Ecto neural progenitor cell (in vitro differentiated cells): ENCODE results near the gene RAB40C.

ENCODE experiments used
- DNase-seq: peaks from one replicate; pipeline ENCODE4 v3.0.0-alpha.2; 2018; ENCODE audit warnings: low spot score

The RAB40C gene

DNA sequence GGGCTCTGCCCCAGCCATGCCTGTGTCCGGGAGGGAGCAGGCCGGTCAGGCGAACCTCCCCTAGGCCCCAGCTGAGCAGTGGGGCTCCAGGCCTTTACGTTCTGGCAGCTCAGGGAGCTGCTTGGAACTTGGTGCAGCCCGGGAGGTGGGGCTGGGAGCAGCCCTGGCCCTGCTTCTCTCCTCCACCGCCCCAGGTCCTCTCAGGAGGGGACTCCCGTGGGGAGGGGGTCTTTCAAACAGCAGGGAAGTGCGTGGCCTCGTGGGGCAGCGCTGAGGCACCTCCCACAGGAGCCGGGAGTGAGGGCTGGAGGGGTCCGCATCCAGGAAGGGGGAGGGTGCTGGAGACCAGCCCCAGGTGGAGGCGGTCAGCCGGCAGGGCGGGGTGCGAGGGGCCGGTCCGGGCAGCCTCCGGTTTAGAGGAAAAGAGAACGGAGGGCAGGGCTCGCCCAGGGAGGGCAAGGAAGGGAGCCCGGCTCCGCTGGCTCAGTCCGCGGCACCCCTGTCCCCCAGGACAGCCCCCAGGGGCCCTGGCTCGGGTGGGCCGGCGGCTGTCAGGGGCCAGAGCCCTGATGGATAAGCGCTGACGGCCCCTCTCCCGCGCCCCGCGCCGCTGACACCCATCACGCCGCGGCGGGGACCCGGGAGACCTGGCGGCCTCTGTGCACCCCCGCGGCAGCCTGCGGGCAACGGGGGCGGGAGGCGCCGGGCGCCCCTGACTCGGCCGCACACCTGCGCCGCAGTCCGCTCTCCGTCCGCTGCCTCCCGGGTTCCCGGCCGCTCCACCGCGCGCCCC is 30.3 kb upstream of the RAB40C start:
- no peak for DNase-seq

DNA sequence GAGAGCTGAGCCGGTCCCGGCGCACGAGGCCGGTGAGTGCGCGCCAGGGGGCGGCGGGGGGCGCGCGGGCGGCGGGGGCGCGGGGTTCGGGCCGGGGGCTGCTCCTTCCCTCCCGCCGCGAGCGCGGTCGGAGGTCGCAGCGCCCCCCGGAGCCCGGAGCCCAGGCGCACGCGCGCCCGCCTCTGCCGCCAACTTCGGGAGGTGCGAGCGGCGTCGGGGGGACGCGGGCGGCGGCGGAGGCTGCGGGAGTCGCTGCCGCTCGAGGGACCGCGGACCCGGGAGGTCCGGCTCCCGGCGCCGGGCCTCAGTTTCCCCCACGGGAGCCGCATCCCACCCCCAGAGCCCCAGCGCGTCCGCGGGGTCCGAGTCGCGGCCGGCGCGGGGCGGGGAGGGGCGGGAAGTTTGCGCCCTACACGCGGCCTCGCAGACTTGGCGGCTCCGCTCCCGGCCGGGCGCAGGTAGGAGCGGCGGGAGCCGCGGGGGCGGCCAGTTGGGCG is 29.6 kb upstream of the RAB40C start, which contains the start of gene PRR35:
PRR35 (plus strand) TSS at position 191 of the 497 bp plus-strand sequence. CDS start 2,901 bp downstream, outside the sequence.
- DNase-seq, result no peak

DNA sequence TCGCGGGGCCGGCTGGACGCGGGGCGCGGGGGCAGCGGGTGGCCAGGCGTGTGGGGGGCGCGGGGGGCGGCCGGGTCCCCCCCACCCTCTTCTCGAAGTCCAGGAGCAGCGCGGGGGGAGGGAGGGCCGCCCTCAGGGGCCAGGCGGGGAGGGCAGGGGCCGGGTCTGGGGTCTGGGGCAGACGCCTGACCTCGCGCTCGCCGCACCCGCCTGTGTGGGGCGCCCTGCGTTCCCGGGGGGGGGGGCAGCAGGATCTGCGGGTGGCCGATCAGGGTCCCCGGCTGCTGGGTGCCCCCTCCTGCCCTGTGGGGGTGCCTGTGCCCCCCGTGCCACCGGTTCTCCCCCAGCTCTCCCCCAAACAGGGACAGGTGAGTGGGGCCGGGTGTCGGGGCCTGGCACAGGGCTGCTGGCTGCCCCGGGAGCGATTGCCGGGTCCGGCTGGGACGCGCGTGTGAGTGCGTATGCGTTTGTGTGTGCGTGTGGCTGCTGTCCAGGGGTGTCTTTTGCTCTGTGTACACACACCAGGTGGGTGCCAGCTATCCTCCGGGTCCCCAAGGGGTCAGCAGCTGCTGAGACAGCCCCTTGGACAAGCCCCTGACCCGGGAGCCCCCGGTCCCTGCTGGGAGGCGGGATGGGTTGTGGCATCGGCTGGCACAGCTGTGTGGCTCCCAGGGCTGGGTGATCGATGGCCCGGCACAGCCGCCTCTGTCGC is 29.0 kb upstream of the RAB40C start:
- DNase-seq, result no peak

DNA sequence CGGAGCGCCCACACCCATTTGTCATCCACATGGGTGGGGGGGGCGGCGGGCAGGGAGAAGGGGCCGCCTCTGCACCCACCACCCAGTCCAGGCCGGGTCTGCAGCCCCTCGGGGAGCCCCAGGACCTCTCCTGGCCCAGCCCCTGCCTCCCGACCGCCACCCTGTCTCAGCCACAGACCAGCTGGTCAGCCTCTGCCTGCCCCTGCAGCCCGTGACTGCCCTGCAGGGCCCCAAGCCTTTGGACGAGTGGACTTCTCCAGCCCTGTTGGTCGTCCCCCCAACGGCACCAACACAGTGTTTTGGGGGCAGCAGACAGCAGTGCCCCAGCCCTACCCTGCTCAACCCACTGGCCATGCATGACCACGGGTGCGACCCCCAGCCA is 28.5 kb upstream of the RAB40C start:
- no peak for DNase-seq

DNA sequence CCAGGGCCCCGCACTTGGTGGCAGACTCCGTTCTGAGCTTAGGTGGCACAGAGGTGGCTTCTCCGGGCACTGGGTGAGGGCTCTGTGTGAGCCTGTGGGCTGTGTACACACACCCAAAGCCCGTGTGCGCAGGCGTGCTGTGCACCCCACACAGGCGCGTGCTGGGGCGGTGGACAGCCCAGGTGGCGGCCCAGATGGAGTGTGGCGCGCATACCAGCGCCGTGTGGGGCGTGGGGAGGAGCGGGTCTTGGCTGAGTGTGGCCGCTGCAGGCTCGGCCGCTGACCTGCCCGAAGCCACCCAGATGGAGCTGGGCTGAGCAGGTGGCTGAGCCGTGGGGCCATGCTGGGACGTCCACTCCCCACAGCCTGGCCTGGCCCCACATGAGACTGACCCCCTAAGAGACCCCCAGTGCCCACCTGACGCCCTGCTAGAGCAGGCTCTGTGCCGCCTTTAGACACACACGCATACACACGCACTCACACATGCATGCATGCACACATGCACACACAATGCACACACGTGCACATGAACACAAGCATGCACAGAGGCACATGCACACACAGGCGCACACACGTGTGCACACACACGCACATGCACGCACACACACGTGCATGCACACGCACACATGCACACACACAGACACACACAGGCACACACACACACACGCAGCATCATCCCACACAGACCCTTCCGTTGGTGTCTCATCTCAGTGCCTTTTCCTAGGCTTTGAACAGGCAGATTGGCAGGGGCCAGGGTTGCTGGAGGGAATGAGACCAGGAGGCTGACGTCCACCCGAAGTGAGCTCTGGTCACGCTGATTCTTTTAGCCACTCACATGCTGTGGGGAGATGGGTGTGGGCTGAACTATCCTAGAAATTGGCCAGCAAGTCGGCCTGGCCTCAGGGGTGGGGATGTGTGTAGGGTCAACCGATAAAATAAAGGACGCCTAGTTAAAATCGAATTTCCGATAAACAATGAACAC is 27.6 kb upstream of the RAB40C start:
- DNase-seq, result no peak

DNA sequence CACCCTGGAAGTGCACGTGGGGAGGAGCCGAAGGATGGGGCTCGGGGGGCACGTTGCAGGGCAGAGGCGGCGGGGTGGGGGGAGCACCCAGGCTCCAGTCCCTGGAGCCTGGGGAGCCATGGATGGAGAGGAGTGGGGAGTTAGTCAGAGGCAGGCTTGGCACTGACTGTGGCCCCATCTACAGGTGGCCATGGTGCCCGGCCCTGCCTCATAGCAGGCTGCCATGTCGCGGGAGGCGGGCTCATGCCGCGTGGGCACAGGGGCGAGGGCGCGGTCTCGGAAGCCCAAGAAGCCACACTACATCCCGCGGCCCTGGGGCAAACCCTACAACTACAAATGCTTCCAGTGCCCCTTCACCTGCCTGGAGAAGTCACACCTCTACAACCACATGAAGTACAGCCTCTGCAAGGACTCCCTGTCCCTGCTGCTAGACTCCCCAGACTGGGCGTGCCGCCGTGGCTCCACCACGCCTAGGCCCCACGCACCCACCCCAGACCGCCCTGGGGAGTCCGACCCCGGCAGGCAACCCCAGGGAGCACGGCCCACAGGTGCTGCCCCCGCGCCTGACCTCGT is 26.7 kb upstream of the RAB40C start:
- no peak for DNase-seq

DNA sequence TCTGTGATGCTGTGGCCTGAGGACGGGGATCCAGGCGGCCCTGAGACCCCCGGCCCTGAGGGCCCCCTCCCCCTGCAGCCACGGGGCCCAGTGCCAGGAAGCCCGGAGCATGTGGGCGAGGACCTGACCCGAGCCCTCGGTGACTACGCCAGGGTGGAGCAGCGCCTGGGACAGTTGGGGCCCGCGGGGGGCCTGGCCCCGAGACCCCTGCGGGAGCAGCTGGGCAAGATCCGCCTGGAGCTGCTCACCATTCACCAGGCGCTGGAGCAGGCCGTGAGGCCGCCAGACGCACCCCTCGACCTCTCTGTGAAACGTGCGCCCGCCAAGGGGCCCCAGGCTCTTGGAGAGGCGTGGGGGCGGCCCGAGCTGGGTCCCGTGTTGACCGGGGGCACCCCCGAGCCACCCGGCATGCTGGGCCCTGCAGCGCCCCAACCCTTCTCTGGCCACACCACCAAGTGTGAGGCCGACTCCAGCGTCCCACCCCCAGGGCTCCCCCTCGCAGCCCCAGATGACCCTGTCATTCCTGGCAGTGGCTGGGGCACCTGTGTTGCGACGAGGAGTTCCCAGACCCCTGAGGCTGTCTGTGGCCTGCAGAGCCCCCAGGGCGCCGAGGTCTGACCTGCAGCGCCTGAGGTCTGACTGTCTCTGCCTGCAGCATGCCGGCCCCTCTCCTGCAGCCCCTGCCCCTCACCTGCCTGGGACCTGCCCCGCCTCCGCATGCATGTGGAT is 25.0 kb upstream of the RAB40C start:
- no peak for DNase-seq

DNA sequence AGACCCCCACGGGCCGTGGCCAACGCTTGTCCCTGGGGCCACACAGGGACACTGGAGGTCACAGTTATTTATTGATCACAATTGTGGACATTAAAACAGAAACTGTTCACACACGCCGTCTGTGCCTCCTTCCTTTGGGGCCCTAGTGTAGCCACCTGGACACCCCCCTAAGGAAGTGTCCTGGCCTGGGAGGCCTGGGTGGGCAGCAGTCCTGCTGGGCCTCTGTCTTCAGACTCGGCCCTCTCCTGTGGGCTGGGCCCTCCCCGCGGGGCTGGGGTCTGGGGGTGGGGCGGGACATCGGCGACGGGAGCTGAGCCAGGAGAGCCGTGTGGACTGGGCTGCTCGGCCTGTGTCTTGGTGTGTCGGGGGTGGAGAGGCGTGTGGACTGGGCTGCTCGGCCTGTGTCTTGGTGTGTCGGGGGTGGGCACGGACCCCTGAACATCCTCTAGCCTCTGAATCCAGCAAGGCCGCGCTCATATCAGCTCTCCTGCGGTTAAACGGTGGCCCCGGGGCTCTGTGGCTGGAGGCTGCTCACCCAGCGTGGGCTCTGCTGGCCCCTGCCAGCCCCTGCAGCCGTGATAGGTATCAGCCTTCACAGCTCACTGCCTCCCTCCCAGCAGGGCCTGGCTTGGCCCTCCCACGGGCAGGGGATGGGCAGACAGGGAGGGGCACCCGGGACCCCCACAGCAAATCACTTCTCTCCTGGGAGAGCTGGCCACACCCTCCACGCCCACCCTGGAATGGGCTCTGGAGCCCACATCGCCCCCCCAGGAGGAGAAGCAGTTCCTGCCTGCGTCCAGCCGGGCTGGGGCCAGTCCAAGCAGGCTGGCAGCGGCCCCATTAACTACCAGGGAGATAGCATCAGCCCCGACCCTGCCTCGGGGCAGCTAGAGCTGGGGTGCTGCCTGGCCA is 24.2 kb upstream of the RAB40C start:
- DNase-seq, result no peak

DNA sequence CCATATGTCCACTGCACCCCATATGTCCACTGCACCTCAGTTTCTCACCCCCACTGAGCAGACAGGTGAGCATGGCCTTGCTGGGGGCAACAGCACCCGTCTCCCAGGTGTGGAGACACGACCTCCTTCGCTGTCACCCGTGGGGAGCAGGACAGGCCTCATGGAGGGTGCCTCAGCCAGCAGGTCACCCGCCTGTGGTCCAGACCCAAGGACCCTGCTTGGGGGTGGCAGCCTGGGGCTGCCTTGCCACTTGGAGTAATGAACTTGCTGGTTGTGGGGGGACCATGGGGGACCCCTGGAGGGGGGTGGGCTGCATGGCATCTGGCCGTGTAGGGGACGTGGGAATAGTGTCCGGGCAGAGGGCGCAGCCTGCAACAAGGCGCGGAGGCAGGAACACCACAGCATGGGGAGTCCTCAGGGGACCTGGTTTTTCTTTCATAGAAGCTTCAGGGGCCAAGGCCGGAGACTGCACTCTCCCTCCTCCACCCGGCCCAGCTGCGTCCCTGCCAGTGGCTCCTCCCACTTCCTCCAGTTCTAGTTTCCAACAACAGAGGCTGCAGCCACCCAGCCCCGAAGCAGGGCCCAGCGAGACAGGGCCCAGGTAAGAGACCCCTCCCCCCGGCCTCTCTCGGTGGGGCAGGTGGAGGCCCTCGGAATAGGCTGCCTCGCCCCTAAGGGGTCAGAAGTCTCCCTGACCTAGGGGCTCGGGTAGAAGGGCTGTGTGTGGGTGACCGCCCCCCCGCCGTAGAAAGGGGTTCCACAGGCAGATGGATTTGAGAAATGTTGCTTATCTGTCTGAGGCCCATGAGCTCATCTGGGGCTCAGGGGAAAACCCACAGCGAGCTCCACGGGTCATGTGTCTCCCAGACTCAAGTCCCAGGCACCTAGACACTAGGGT is 23.1 kb upstream of the RAB40C start, which contains the start of gene NHLRC4:
NHLRC4 (plus strand) TSS at position 531 of the 898 bp plus-strand sequence. CDS start 1,043 bp downstream, outside the sequence.
- no peak for DNase-seq

DNA sequence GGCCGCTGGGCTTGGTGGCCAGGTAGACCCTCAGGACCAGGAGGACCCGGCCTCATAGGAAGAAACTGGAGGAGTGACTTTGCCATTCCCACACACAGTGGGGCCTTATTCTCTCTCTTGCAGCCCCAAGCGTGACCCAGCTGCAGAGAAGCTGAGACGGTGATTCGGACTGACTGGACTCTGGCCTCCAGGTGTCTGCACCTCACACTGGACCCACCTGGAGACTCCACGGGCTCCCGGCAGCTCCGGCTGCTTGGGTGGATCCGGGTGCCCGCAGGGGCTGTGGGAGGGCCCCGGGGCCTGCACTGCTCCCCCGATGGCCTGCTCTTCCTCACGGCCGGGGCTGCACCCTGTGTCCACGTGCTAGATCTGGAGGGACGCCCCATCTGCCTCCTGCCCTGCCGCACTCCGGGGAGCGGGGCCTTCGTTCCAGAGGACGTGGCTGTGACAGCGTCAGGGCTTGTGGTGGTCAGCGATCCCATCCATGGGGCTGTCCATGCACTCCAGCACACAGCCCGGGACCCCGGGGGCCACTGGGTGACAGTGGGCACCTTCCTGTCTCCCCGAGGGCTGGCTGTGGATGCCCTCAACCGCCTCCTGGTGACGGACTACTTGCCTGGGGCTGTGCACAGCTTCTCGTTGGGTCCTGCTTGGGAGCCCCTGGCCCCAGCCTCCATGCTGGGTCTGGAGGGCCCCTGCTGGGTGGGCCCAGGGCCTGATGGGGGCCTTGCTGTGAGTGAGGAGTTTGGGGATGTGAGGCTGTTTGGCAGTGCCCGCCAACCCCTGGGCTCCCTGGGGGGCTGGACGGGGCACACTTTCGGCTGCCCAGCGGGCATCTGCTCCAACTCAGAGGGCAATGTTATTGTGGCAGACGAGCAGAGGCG is 22.3 kb upstream of the RAB40C start:
- no peak for DNase-seq

DNA sequence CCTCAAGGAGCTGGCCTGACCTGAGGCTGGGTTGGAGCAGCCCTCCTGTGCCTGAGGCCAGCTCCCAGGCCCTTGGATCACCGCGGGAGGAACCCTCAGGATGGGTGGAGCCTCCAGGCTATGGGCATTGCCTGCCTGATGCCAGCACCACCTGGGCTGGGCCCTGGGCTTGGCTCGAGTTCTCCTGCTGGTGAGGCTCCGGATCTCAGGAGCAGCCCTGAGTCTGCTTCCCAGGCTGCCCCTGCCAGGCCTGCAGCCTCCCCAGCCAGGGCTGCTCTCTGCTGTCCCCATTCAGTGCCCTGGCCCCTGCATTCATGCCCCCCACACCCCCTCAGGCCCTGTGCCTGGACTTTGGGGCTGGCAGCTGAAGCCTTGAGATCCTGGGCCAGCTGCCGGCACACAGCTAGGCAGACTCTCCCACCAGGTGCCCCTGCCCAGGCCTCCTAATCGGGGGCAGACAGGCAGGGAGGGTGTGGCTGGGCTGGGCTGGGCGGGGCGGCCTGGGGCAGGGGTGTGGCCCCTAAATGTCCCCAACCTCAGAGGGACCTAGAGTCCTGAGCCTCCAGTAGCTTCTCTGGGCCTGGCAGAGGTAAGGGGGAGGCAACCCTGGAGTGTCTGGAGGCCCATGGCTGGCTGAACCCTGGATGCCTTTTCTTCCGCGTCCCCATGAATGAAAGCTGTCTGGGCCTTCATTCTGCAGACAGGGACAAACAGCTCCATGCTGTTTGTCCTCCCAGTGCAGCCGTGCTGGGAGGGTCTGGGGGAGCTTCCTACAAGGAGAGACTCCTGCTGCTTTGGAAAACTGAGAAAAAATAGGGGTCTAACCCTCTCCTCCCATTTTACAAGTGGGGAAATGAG is 21.2 kb upstream of the RAB40C start:
- DNase-seq, result no peak

DNA sequence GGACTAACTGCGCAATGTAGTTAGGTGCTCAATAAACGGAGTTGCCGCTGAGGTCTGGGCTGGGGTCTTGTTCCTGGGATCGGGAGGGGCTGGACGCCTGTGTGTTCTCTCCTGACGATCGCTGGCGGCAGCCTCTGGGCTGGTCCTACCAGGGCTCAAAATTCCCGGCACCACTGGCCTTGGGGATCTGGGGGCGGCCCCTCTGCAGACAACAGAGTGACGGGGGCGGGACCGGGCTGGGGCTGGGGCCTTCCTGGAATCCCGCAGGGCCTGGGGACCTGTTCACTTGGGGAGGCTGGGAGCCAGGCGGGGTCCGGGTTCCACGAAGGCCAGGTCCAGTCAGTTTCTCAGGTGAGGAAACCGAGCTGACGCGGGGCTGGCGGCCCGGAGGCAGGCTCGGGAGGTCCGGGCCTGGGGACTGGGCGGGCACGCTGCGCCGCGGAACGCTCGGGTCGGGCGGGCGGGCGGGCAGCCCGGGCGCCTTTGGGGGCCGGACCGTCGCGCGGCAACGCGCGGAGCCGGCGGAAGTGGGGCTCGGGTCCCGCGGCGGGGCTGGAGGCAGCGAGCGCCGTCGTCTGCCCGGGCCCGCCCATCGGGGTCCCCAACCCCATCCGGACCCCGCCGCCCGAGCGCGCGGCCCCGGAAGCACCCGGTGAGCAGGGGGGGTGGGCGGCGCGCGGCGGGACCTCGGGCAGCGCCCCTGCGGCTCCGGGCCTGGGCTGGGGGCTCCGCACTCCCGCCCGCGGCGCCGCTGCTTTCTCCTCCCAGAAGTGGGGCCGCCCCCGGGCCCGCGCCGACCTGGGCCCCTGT is 20.2 kb upstream of the RAB40C start, which contains the start of gene PIGQ:
PIGQ (plus strand) TSS at position 524 of the 810 bp plus-strand sequence. CDS start 4,107 bp downstream, outside the sequence.
- peak; percentile 86 for DNase-seq

DNA sequence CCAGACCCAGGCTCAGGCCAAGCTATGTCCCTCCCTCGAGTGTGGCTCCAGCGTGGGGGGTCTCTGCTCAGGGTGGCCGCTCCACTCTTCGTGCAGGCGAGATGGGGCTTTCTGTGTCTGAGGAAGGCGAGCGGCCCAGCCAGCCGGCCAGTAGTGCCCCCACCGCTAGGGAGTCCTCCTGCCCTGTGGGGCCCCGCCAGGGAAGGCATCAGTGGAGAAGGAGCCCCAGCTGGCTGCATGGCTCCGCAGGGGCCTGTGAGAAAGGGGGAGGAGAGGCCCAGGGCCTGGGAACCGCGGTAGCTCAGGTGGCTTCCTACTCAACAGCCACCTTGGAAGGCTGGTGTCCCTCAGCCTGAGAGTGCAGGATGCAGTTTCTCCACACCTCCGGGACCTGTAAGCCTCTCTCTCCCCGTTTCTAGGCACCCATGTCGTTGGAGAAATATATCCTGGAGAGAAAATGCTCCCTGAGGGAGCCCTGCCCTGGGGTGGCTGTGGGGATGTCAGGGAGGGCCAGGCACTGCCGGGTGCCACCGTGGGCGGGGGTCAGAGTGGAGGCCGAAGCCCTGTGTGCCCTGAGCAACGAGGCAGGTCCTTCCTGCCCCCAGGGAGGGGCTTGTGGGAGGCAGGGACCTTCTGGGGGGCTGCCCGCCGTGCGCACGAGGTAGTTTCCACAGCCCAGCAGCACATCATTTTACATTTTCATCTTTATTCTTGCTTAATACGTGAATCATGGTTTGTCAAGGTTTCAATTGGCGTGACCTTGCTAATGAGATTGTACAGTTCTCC is 16.8 kb upstream of the RAB40C start:
- DNase-seq, result no peak

DNA sequence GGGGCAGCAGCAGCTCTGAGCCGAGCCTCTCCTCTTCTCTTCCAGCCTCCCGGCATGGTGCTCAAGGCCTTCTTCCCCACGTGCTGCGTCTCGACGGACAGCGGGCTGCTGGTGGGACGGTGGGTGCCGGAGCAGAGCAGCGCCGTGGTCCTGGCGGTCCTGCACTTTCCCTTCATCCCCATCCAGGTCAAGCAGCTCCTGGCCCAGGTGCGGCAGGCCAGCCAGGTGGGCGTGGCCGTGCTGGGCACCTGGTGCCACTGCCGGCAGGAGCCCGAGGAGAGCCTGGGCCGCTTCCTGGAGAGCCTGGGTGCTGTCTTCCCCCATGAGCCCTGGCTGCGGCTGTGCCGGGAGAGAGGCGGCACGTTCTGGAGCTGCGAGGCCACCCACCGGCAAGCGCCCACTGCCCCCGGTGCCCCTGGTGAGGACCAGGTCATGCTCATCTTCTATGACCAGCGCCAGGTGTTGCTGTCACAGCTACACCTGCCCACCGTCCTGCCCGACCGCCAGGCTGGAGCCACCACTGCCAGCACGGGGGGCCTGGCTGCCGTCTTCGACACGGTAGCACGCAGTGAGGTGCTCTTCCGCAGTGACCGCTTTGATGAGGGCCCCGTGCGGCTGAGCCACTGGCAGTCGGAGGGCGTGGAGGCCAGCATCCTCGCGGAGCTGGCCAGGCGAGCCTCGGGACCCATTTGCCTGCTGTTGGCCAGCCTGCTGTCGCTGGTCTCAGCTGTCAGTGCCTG is 15.7 kb upstream of the RAB40C start:
- DNase-seq, result no peak
